OCI-LY1 (cell line): ENCODE data around the gene IRF4.
"Not testable (repeated sequence)": the region's sequence is repeated elsewhere in the genome, so short reads cannot be mapped to it uniquely, and the experiment has no call there.

Source experiments
- H2AFZ ChIP-seq: fragments of 200-600 bp; sonication (generic), shearing (Covaris generic); 2 replicates; pipeline ENCODE4 v1.6.0; 2014; ENCODE audit warnings: antibody characterized with exemption, mild to moderate bottlenecking, low read length
- H3F3A ChIP-seq: fragments of 200-600 bp; sonication (generic), shearing (Covaris generic); 2 replicates; pipeline ENCODE4 v1.6.0; 2014; ENCODE audit warnings: mild to moderate bottlenecking, antibody characterized with exemption, low read length, moderate library complexity; ENCODE audit not compliant: insufficient read depth
- H3K27ac ChIP-seq: fragments of 200-600 bp; sonication (generic); 2 replicates; pipeline ENCODE4 v1.5.1; 2014; ENCODE audit warnings: low read length, mixed run types, mild to moderate bottlenecking, low read depth; ENCODE audit not compliant: poor library complexity, severe bottlenecking
- H3K27me3 ChIP-seq: fragments of 200-600 bp; sonication (generic); 2 replicates; pipeline ENCODE4 v1.6.0; 2014; ENCODE audit warnings: antibody characterized with exemption, mild to moderate bottlenecking, low read length, moderate library complexity; ENCODE audit not compliant: insufficient read depth
- H3K36me3 ChIP-seq: fragments of 200-600 bp; sonication (generic); 2 replicates; pipeline ENCODE4 v1.6.1; 2014; ENCODE audit warnings: mild to moderate bottlenecking, antibody characterized with exemption, low read length, moderate library complexity, mixed read lengths; ENCODE audit not compliant: insufficient read depth
- H3K4me1 ChIP-seq: fragments of 200-600 bp; sonication (generic); 2 replicates; pipeline ENCODE4 v1.5.1; 2014; ENCODE audit warnings: mild to moderate bottlenecking, low read length, moderate library complexity; ENCODE audit not compliant: insufficient read depth, severe bottlenecking
- H3K4me2 ChIP-seq: fragments of 200-600 bp; sonication (generic), shearing (Covaris generic); 2 replicates; pipeline ENCODE4 v1.6.1; 2014; ENCODE audit warnings: low read length
- H3K4me3 ChIP-seq: fragments of 200-600 bp; sonication (generic); 2 replicates; pipeline ENCODE4 v1.5.1; 2014; ENCODE audit warnings: low read length, low read depth, mild to moderate bottlenecking, mixed read lengths; ENCODE audit not compliant: poor library complexity, severe bottlenecking
- H3K79me2 ChIP-seq: fragments of 200-600 bp; shearing (Covaris generic); 2 replicates; pipeline ENCODE4 v1.6.1; 2016; ENCODE audit warnings: mixed run types, low read length, mixed read lengths; ENCODE audit not compliant: insufficient read depth
- H3K9ac ChIP-seq: fragments of 200-600 bp; sonication (generic), shearing (Covaris generic); 2 replicates; pipeline ENCODE4 v1.6.1; 2014; ENCODE audit warnings: mild to moderate bottlenecking, low read length, mixed read lengths
- H3K9me2 ChIP-seq: fragments of 200-600 bp; sonication (generic), shearing (Covaris generic); 2 replicates; pipeline ENCODE4 v1.6.1; 2014; ENCODE audit warnings: low read depth, mild to moderate bottlenecking, low read length, mixed read lengths
- H3K9me3 ChIP-seq: fragments of 200-600 bp; shearing (Covaris generic); 2 replicates; pipeline ENCODE4 v1.6.1; 2014; ENCODE audit warnings: low read length, mixed read lengths
- H4K20me1 ChIP-seq: fragments of 200-600 bp; sonication (generic), shearing (Covaris generic); 2 replicates; pipeline ENCODE4 v1.6.0; 2016; ENCODE audit warnings: mild to moderate bottlenecking, low read length; ENCODE audit not compliant: insufficient read depth
- CTCF ChIP-seq: fragments of 200-600 bp; sonication (generic), shearing (Covaris generic); IDR thresholded peaks from 2 replicates; pipeline ENCODE4 v1.5.1; 2017; ENCODE audit warnings: mild to moderate bottlenecking, antibody characterized with exemption, low read length, moderate library complexity, mixed read lengths
- EZH2 ChIP-seq: fragments of 200-600 bp; sonication (generic), shearing (Covaris generic); IDR thresholded peaks from 2 replicates; pipeline ENCODE4 v1.8.0; 2017; ENCODE audit warnings: borderline replicate concordance, mixed run types, mild to moderate bottlenecking, antibody characterized with exemption, low read length, moderate library complexity, mixed read lengths

Gene IRF4

DNA sequence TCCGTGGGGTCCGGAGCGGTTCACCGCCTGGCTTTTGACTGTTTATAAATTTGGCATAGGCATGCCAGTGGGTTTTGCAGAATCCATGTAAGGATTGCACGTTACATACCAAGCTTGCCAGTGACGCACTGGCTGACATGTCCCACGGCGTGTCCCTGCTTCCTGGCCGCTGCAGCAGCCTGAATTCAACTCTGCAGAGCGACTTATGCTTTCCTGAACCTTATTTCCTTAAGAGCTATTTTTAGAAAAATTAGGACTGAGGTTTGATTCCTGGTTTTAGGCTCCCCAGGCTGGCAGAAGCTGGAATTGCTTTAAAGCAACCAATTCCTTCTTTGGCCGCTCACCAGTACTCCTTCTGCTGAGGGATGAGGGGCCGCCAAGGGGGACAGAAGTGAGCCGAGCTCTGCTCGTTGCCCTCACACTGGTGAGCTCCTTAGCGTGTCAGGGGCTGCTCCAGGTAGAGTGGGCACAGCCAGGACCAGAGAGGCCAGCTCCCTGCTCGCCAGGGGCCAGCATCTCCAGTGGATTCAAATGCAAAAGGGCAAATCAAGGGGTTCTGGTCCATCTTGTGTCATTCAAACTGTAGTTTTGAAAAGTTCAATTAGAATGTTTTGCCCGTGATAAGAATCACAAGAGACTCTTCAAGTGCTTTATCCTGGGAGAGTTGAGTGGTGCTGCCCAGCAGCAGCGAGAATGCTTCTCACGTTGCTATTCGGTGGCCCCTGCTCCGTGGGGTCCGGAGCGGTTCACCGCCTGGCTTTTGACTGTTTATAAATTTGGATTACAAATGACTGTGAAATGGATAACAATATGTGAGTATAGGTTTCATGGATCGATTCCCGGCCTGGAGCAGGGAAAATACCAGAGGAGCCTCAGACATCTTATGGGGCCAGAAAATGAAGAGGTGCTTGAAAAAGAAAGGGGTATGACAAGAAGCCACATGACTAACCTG is 17.5 kb upstream of the IRF4 start:
- Histone ChIP-seq H3K9me2 (no peaks in the 10 kb centered on the region), H3K36me3 (no peaks in the 10 kb centered on the region), H3K9ac (no peak overlapping the region), H3F3A (no peaks in the 10 kb centered on the region), H3K4me3 (no peak overlapping the region), H3K27ac (no peak overlapping the region), H3K9me3 (no peaks in the 10 kb centered on the region), H3K79me2 (no peaks in the 10 kb centered on the region), H4K20me1 (no peaks in the 10 kb centered on the region), H3K27me3 (no peaks in the 10 kb centered on the region), H2AFZ (no peak overlapping the region), H3K4me2 (no peak overlapping the region), H3K4me1 (peaks cover 48% of the 10 kb centered on the region)
- no peak for TF ChIP-seq CTCF
- no peak for TF ChIP-seq EZH2

GRCh38 chr6:374956-375355 is 16.6 kb upstream of the IRF4 start:
- no peaks in the 10 kb centered on the region for H3K36me3 ChIP-seq
- TF ChIP-seq CTCF (no peak), EZH2 (no peak)
- no peak overlapping the region for H2AFZ ChIP-seq
- H3F3A ChIP-seq = no peaks in the 10 kb centered on the region
- no peaks in the 10 kb centered on the region for H4K20me1 ChIP-seq
- H3K4me3 ChIP-seq = no peak overlapping the region
- peaks cover 50% of the 10 kb centered on the region for H3K4me1 ChIP-seq
- H3K79me2 ChIP-seq = no peaks in the 10 kb centered on the region
- H3K9me3 ChIP-seq = no peaks in the 10 kb centered on the region
- H3K9ac ChIP-seq = no peak overlapping the region
- H3K27ac ChIP-seq = no peak overlapping the region
- H3K27me3 ChIP-seq = peaks cover 7% of the 10 kb centered on the region; the same call in 1 of the 2 replicates
- no peaks in the 10 kb centered on the region for H3K9me2 ChIP-seq
- no peak overlapping the region for H3K4me2 ChIP-seq

GRCh38 chr6:376827-377640 is 14.5 kb upstream of the IRF4 start:
- H3K4me2 ChIP-seq = peak overlapping the region; percentile 10; the same call in 1 of the 2 replicates
- H3K9me3 ChIP-seq = no peaks in the 10 kb centered on the region
- no peak overlapping the region for H3K9ac ChIP-seq
- no peak for TF ChIP-seq EZH2
- H3K9me2 ChIP-seq = no peaks in the 10 kb centered on the region
- H2AFZ ChIP-seq = no peak overlapping the region
- H3K36me3 ChIP-seq = no peaks in the 10 kb centered on the region
- H3F3A ChIP-seq = no peaks in the 10 kb centered on the region
- peaks cover 7% of the 10 kb centered on the region; the same call in 1 of the 2 replicates for H3K27me3 ChIP-seq
- H3K4me3 ChIP-seq = no peak overlapping the region
- no peaks in the 10 kb centered on the region for H4K20me1 ChIP-seq
- no peaks in the 10 kb centered on the region for H3K79me2 ChIP-seq
- peak overlapping the region; percentile 80 for H3K27ac ChIP-seq
- peaks cover 50% of the 10 kb centered on the region for H3K4me1 ChIP-seq

- not testable (repeated sequence) for H3K36me3 ChIP-seq, H2AFZ ChIP-seq, H3K4me3 ChIP-seq, H3F3A ChIP-seq, H3K9me2 ChIP-seq, H3K9me3 ChIP-seq, H3K27me3 ChIP-seq, H3K79me2 ChIP-seq, H4K20me1 ChIP-seq
- Histone ChIP-seq H3K27ac (peak overlapping the region; percentile 80), H3K4me2 (peak overlapping the region; percentile 10), H3K9ac (0 out of 2 replicates have a peak overlapping the region, but pooled peaks have one; percentile 4), H3K4me1 (peaks cover 45% of the 10 kb centered on the region)
Measured at GRCh38 chr6:377641-378020, 13.9 kb upstream of the IRF4 start.
